IPS DF 6.9 (cell line): ENCODE measurements around the gene IFI6.

Experiments
- DNase-seq: peaks from one replicate; pipeline ENCODE4 v3.0.0-alpha.2; 2013; ENCODE audit warnings: low read depth, low spot score
- H3K27ac ChIP-seq: one replicate; pipeline ENCODE4 v1.5.1; 2013; ENCODE audit warnings: low read length, control low read depth
- H3K27me3 ChIP-seq: 2 replicates; pipeline ENCODE4 v1.6.1; 2013; ENCODE audit warnings: mild to moderate bottlenecking, low read length; ENCODE audit not compliant: control insufficient read depth, insufficient read depth
- H3K36me3 ChIP-seq: 2 replicates; pipeline ENCODE4 v1.6.1; 2013; ENCODE audit warnings: low read length; ENCODE audit not compliant: control insufficient read depth, insufficient read depth
- H3K4me1 ChIP-seq: 2 replicates; pipeline ENCODE4 v1.6.1; 2013; ENCODE audit warnings: low read length; ENCODE audit not compliant: control insufficient read depth, insufficient read depth
- H3K4me3 ChIP-seq: 2 replicates; pipeline ENCODE4 v1.5.1; 2013; ENCODE audit warnings: mild to moderate bottlenecking, low read length
- H3K9me3 ChIP-seq: 2 replicates; pipeline ENCODE4 v1.6.1; 2013; ENCODE audit warnings: low read length, inconsistent platforms; ENCODE audit not compliant: control insufficient read depth, insufficient read depth
- WGBS: extraction: QIAGEN DNeasy Blood & Tissue Kit; methylation state at CpG from one replicate; pipeline ENCODE4 v1.1.7; 2013; ENCODE audit warnings: mixed read lengths, missing lambda C conversion rate; ENCODE audit not compliant: insufficient read length, insufficient coverage; 5-methylcytosine and 5-hydroxymethylcytosine counted together

IFI6 gene

GRCh38 chr1:27662261-27662660, 9.7 kb downstream of the IFI6 start:
- no peak for DNase-seq
- no peaks in the 10 kb centered on the region for H3K9me3 ChIP-seq
- H3K27ac ChIP-seq: no peak overlapping the region
- no CpG with 5 or more reads among the region's 5 CpGs for WGBS
- H3K27me3 ChIP-seq: no peaks in the 10 kb centered on the region
- no peak overlapping the region for H3K4me3 ChIP-seq
- peaks cover 7% of the 10 kb centered on the region for H3K4me1 ChIP-seq
- no peaks in the 10 kb centered on the region for H3K36me3 ChIP-seq

- WGBS: no CpG with 5 or more reads among the region's 8 CpGs
- H3K27me3 ChIP-seq: no peaks in the 10 kb centered on the region
- H3K9me3 ChIP-seq: no peaks in the 10 kb centered on the region
- H3K4me3 ChIP-seq: no peak overlapping the region
- H3K36me3 ChIP-seq: no peaks in the 10 kb centered on the region
- H3K4me1 ChIP-seq: peaks cover 8% of the 10 kb centered on the region
- no peak overlapping the region for H3K27ac ChIP-seq
- DNase-seq: no peak
These were observed 10.4 kb downstream of the IFI6 start for GRCh38 chr1:27661412-27662075.

- H3K27me3 ChIP-seq: no peaks in the 10 kb centered on the region
- H3K27ac ChIP-seq: no peak overlapping the region
- H3K9me3 ChIP-seq: no peaks in the 10 kb centered on the region
- no peak for DNase-seq
- WGBS: no CpG with 5 or more reads among the region's 10 CpGs
- no peaks in the 10 kb centered on the region for H3K36me3 ChIP-seq
- H3K4me1 ChIP-seq: peaks cover 13% of the 10 kb centered on the region
- no peak overlapping the region; the same call in 1 of the 2 replicates for H3K4me3 ChIP-seq
These were observed 11.6 kb downstream of the IFI6 start for GRCh38 chr1:27660300-27660835.

- no peak overlapping the region for H3K27ac ChIP-seq
- WGBS: no CpG with 5 or more reads among the region's 78 CpGs
- DNase-seq: no peak
- no peaks in the 10 kb centered on the region for H3K36me3 ChIP-seq
- peak overlapping the region; percentile 54; the same call in 1 of the 2 replicates for H3K4me3 ChIP-seq
- H3K27me3 ChIP-seq: no peaks in the 10 kb centered on the region
- H3K9me3 ChIP-seq: no peaks in the 10 kb centered on the region
- H3K4me1 ChIP-seq: peaks cover 17% of the 10 kb centered on the region
These were observed 12.3 kb downstream of the IFI6 start for GRCh38 chr1:27659497-27660299.

GRCh38 chr1:27658951-27659496, 13.0 kb downstream of the IFI6 start:
- Histone ChIP-seq H3K36me3 (no peaks in the 10 kb centered on the region), H3K27me3 (no peaks in the 10 kb centered on the region), H3K9me3 (no peaks in the 10 kb centered on the region), H3K4me3 (peak overlapping the region; percentile 54; the same call in 1 of the 2 replicates), H3K4me1 (peaks cover 17% of the 10 kb centered on the region), H3K27ac (no peak overlapping the region)
- no CpG with 5 or more reads among the region's 7 CpGs for WGBS
- DNase-seq: no peak

- Histone ChIP-seq H3K27ac (no peak overlapping the region), H3K4me1 (peaks cover 15% of the 10 kb centered on the region), H3K27me3 (no peaks in the 10 kb centered on the region), H3K9me3 (no peaks in the 10 kb centered on the region), H3K4me3 (no peak overlapping the region), H3K36me3 (no peaks in the 10 kb centered on the region)
- WGBS: no CpG with 5 or more reads among the region's 7 CpGs
- DNase-seq: no peak
These were observed 15.7 kb downstream of the IFI6 start for GRCh38 chr1:27656157-27656893.

GRCh38 chr1:27655151-27655937, 16.6 kb downstream of the IFI6 start:
- Histone ChIP-seq H3K4me1 (peaks cover 16% of the 10 kb centered on the region), H3K4me3 (no peak overlapping the region), H3K9me3 (no peaks in the 10 kb centered on the region), H3K27me3 (no peaks in the 10 kb centered on the region), H3K36me3 (no peaks in the 10 kb centered on the region), H3K27ac (no peak overlapping the region)
- DNase-seq: no peak
- WGBS: no CpG with 5 or more reads among the region's 11 CpGs

GRCh38 chr1:27652111-27652864, 19.7 kb downstream of the IFI6 start:
- Histone ChIP-seq H3K27ac (no peak overlapping the region), H3K9me3 (no peaks in the 10 kb centered on the region), H3K4me3 (no peak overlapping the region), H3K4me1 (peaks cover 11% of the 10 kb centered on the region), H3K27me3 (no peaks in the 10 kb centered on the region), H3K36me3 (no peaks in the 10 kb centered on the region)
- DNase-seq: no peak
- no CpG with 5 or more reads among the region's 5 CpGs for WGBS

- no peak for DNase-seq
These were observed 21.3 kb downstream of the IFI6 start for GRCh38 chr1:27650539-27651175.

More at GRCh38 chr1:27650539-27651175, 21.3 kb downstream of the IFI6 start:
- Histone ChIP-seq H3K36me3 (no peaks in the 10 kb centered on the region), H3K27me3 (no peaks in the 10 kb centered on the region), H3K27ac (no peak overlapping the region), H3K9me3 (no peaks in the 10 kb centered on the region), H3K4me1 (peaks cover 7% of the 10 kb centered on the region), H3K4me3 (no peak overlapping the region)
- WGBS: no CpG with 5 or more reads among the region's 7 CpGs
